SK-N-SH (cell line): ENCODE data around the gene WDCP.

Experiments
- CHD2 ChIP-seq: fragments of 150-350 bp; IDR thresholded peaks from 2 replicates; pipeline ENCODE4 v1.6.1; 2018; ENCODE audit warnings: low read length; ENCODE audit not compliant: partially characterized antibody
- EP300 ChIP-seq, 2 experiments: IDR thresholded peaks; 2 replicates each; pipeline versions ENCODE4 v1.4.0 to v1.6.1; 2012; ENCODE audit warnings: borderline replicate concordance in 1 of 2, low read depth in 1 of 2, low read length in 1 of 2
- EZH2phosphoT487 ChIP-seq: fragments of 200-600 bp; sonication (generic); IDR thresholded peaks from 2 replicates; pipeline ENCODE4 v1.6.1; 2017; ENCODE audit warnings: low read depth, mixed run types, mild to moderate bottlenecking, antibody characterized with exemption, moderate library complexity, borderline replicate concordance
- FOXM1 ChIP-seq: IDR thresholded peaks from 2 replicates; pipeline ENCODE4 v1.4.0; 2012; ENCODE audit warnings: low read depth, mild to moderate bottlenecking
- GATA2 ChIP-seq: sonication (generic); formaldehyde crosslinking; IDR thresholded peaks from 2 replicates; pipeline ENCODE4 v1.5.0; 2020; ENCODE audit warnings: mild to moderate bottlenecking, missing genetic modification reagents
- POLR2AphosphoS5 ChIP-seq: IDR thresholded peaks from 2 replicates; pipeline ENCODE4 v1.6.1; 2012; ENCODE audit warnings: low read depth, low read length
- SIN3A ChIP-seq: IDR thresholded peaks from 2 replicates; pipeline ENCODE4 v1.6.1; 2012; ENCODE audit warnings: low read depth, mild to moderate bottlenecking, low read length, moderate library complexity, borderline replicate concordance
- SMC3 ChIP-seq: IDR thresholded peaks from 2 replicates; pipeline ENCODE4 v1.6.1; 2012; ENCODE audit warnings: low read depth, low read length, improper control_type of control experiment
- TAF1 ChIP-seq: IDR thresholded peaks from 2 replicates; pipeline ENCODE4 v1.6.1; 2012; ENCODE audit warnings: low read depth, mild to moderate bottlenecking, low read length, moderate library complexity, borderline replicate concordance
- TF ChIP-seq, protein P1 (sequence below): fragments of 200-600 bp; sonication (generic); IDR thresholded peaks from 2 replicates; pipeline ENCODE4 v1.6.1; 2017; ENCODE audit warnings: antibody characterized with exemption, mild to moderate bottlenecking, moderate library complexity
- TF ChIP-seq, protein P2 (sequence below): IDR thresholded peaks from 2 replicates; pipeline ENCODE4 v1.4.0; 2012; ENCODE audit warnings: low read depth, borderline replicate concordance
- TF ChIP-seq, protein P3 (sequence below): IDR thresholded peaks from 2 replicates; pipeline ENCODE4 v1.6.1; 2012; ENCODE audit warnings: mild to moderate bottlenecking, low read depth, low read length, moderate library complexity
- TF ChIP-seq, protein P4 (sequence below): IDR thresholded peaks from 2 replicates; pipeline ENCODE4 v1.4.0; 2012; ENCODE audit warnings: low read depth, borderline replicate concordance

DNA sequence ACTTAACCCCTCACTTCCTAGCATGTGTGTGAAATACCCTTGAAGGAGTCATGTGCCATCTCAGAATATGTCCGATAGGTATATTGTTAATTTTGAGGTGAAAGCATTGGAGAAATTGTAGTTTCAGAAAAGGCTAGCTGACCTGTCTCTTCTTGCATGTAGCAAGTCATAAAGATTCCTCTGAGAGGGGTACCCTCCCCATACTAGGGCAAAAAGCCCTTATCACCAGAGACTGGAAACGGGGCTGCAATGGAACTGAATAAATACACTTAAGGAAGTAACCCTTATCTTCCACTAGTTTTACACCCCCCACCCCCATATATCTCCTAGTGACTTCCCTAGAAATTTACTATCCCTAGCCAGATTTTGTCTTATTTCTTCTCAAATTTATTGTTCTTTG is 30.7 kb upstream of the WDCP start:
- TF ChIP-seq, protein P1, sequence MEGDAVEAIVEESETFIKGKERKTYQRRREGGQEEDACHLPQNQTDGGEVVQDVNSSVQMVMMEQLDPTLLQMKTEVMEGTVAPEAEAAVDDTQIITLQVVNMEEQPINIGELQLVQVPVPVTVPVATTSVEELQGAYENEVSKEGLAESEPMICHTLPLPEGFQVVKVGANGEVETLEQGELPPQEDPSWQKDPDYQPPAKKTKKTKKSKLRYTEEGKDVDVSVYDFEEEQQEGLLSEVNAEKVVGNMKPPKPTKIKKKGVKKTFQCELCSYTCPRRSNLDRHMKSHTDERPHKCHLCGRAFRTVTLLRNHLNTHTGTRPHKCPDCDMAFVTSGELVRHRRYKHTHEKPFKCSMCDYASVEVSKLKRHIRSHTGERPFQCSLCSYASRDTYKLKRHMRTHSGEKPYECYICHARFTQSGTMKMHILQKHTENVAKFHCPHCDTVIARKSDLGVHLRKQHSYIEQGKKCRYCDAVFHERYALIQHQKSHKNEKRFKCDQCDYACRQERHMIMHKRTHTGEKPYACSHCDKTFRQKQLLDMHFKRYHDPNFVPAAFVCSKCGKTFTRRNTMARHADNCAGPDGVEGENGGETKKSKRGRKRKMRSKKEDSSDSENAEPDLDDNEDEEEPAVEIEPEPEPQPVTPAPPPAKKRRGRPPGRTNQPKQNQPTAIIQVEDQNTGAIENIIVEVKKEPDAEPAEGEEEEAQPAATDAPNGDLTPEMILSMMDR = no peak
- TF ChIP-seq, protein P2, sequence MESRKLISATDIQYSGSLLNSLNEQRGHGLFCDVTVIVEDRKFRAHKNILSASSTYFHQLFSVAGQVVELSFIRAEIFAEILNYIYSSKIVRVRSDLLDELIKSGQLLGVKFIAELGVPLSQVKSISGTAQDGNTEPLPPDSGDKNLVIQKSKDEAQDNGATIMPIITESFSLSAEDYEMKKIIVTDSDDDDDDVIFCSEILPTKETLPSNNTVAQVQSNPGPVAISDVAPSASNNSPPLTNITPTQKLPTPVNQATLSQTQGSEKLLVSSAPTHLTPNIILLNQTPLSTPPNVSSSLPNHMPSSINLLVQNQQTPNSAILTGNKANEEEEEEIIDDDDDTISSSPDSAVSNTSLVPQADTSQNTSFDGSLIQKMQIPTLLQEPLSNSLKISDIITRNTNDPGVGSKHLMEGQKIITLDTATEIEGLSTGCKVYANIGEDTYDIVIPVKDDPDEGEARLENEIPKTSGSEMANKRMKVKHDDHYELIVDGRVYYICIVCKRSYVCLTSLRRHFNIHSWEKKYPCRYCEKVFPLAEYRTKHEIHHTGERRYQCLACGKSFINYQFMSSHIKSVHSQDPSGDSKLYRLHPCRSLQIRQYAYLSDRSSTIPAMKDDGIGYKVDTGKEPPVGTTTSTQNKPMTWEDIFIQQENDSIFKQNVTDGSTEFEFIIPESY = no peak
- no peak for TF ChIP-seq TAF1
- TF ChIP-seq EP300 (IDR thresholded peaks at IDR 0.05; ENCODE audit: borderline replicate concordance in 1 of 2, low read depth in 1 of 2, low read length in 1 of 2) = no peak
- TF ChIP-seq GATA2 (CRISPR knock-in tag) = no peak
- TF ChIP-seq SMC3 = no peak
- TF ChIP-seq EZH2phosphoT487 = no peak
- no peak for TF ChIP-seq POLR2AphosphoS5
- TF ChIP-seq FOXM1 = no peak
- no peak for TF ChIP-seq SIN3A
- TF ChIP-seq, protein P3, sequence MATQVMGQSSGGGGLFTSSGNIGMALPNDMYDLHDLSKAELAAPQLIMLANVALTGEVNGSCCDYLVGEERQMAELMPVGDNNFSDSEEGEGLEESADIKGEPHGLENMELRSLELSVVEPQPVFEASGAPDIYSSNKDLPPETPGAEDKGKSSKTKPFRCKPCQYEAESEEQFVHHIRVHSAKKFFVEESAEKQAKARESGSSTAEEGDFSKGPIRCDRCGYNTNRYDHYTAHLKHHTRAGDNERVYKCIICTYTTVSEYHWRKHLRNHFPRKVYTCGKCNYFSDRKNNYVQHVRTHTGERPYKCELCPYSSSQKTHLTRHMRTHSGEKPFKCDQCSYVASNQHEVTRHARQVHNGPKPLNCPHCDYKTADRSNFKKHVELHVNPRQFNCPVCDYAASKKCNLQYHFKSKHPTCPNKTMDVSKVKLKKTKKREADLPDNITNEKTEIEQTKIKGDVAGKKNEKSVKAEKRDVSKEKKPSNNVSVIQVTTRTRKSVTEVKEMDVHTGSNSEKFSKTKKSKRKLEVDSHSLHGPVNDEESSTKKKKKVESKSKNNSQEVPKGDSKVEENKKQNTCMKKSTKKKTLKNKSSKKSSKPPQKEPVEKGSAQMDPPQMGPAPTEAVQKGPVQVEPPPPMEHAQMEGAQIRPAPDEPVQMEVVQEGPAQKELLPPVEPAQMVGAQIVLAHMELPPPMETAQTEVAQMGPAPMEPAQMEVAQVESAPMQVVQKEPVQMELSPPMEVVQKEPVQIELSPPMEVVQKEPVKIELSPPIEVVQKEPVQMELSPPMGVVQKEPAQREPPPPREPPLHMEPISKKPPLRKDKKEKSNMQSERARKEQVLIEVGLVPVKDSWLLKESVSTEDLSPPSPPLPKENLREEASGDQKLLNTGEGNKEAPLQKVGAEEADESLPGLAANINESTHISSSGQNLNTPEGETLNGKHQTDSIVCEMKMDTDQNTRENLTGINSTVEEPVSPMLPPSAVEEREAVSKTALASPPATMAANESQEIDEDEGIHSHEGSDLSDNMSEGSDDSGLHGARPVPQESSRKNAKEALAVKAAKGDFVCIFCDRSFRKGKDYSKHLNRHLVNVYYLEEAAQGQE = no peak
- TF ChIP-seq, protein P4, sequence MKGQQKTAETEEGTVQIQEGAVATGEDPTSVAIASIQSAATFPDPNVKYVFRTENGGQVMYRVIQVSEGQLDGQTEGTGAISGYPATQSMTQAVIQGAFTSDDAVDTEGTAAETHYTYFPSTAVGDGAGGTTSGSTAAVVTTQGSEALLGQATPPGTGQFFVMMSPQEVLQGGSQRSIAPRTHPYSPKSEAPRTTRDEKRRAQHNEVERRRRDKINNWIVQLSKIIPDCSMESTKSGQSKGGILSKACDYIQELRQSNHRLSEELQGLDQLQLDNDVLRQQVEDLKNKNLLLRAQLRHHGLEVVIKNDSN = no peak
- no peak for TF ChIP-seq CHD2
